ENCODE results near the gene GABRB1.

The GABRB1 gene

DNA sequence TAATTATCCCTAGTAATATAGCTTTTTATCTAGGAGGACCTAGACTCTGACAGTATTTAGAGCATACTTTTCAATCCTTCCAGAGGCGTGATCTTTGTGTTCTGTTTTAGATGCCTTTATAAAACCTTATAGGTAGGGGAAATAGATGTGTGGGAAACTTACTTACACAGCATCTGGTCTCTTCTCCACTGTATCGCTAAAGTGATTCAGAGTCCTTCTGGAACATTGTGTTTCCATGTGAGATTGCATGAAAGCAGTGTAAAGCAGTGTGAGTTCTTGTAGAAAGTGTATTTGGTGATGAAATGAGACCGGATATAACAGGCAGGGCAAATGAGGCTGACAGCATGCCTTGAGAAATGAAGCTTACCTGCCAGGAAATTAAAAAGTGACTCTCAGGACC, 9.5 kb downstream of the GABRB1 start:
- H3K9ac ChIP-seq (ENCODE audit: low read length) = no peak overlapping the region
- no peak overlapping the region for H3K4me3 ChIP-seq (ENCODE audit: low read depth, low read length, poor library complexity, severe bottlenecking)
- TF ChIP-seq EZH2 (IDR thresholded peaks at IDR 0.05; ENCODE audit: borderline replicate concordance, low read length) = no peak
- TF ChIP-seq, protein P1, sequence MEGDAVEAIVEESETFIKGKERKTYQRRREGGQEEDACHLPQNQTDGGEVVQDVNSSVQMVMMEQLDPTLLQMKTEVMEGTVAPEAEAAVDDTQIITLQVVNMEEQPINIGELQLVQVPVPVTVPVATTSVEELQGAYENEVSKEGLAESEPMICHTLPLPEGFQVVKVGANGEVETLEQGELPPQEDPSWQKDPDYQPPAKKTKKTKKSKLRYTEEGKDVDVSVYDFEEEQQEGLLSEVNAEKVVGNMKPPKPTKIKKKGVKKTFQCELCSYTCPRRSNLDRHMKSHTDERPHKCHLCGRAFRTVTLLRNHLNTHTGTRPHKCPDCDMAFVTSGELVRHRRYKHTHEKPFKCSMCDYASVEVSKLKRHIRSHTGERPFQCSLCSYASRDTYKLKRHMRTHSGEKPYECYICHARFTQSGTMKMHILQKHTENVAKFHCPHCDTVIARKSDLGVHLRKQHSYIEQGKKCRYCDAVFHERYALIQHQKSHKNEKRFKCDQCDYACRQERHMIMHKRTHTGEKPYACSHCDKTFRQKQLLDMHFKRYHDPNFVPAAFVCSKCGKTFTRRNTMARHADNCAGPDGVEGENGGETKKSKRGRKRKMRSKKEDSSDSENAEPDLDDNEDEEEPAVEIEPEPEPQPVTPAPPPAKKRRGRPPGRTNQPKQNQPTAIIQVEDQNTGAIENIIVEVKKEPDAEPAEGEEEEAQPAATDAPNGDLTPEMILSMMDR (IDR thresholded peaks at IDR 0.05; ENCODE audit: low read length) = no peak
- no peaks in the 10 kb centered on the region for H3K79me2 ChIP-seq (ENCODE audit: insufficient read depth, low read length)
- no peaks in the 10 kb centered on the region for H3K9me2 ChIP-seq (ENCODE audit: low read depth, low read length)
- H3K9me3 ChIP-seq (ENCODE audit: low read length) = no peaks in the 10 kb centered on the region
- no peak overlapping the region for H3K27ac ChIP-seq (ENCODE audit: low read depth, low read length, poor library complexity, severe bottlenecking)
- no peaks in the 10 kb centered on the region for H3K36me3 ChIP-seq (ENCODE audit: insufficient read depth, low read length)
- no peaks in the 10 kb centered on the region for H3K4me1 ChIP-seq (ENCODE audit: insufficient read depth, low read length, severe bottlenecking)
- no peak overlapping the region for H3K4me2 ChIP-seq (ENCODE audit: low read length)
- H4K20me1 ChIP-seq (ENCODE audit: insufficient read depth, low read length) = no peaks in the 10 kb centered on the region
- H3K27me3 ChIP-seq (ENCODE audit: insufficient read depth, low read length) = no peaks in the 10 kb centered on the region
- no peak overlapping the region for H2AFZ ChIP-seq (ENCODE audit: low read length)
- H3F3A ChIP-seq (ENCODE audit: insufficient read depth, low read length) = no peaks in the 10 kb centered on the region

DNA sequence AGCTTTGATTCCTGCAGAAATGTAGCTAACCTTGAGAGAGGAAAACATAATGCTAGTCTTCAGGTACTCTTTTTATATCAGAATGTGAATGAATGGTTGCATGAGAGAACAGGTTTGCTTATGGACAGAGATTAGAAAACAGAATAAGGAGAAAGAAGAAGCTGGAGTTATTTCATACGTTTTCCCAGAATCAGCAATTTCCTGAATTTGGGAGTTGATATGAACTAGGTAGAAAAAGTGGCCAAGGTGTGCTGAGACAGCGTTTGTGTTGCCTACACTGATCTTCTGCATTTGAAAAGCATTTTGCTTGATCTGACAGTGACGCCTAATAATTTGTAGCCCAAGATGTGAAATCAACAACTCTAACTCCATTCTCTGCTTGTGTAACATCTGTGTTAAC, 12.5 kb downstream of the GABRB1 start:
- Histone ChIP-seq H4K20me1 (ENCODE audit: insufficient read depth, low read length) (no peaks in the 10 kb centered on the region), H3K4me1 (ENCODE audit: insufficient read depth, low read length, severe bottlenecking) (no peaks in the 10 kb centered on the region)

GRCh38 chr4:47045261-47045660, 13.9 kb downstream of the GABRB1 start:
- Histone ChIP-seq H4K20me1 (ENCODE audit: insufficient read depth, low read length) (no peaks in the 10 kb centered on the region), H3K36me3 (ENCODE audit: insufficient read depth, low read length) (no peaks in the 10 kb centered on the region), H3K9me3 (ENCODE audit: low read length) (no peaks in the 10 kb centered on the region), H3K27me3 (ENCODE audit: insufficient read depth, low read length) (no peaks in the 10 kb centered on the region), H3K9ac (ENCODE audit: low read length) (no peak overlapping the region), H3K9me2 (ENCODE audit: low read depth, low read length) (no peaks in the 10 kb centered on the region), H3K4me1 (ENCODE audit: insufficient read depth, low read length, severe bottlenecking) (no peaks in the 10 kb centered on the region), H3K4me2 (ENCODE audit: low read length) (no peak overlapping the region), H2AFZ (ENCODE audit: low read length) (no peak overlapping the region), H3K27ac (ENCODE audit: low read depth, low read length, poor library complexity, severe bottlenecking) (no peak overlapping the region), H3K4me3 (ENCODE audit: low read depth, low read length, poor library complexity, severe bottlenecking) (no peak overlapping the region), H3K79me2 (ENCODE audit: insufficient read depth, low read length) (no peaks in the 10 kb centered on the region), H3F3A (ENCODE audit: insufficient read depth, low read length) (no peaks in the 10 kb centered on the region)
- no peak for TF ChIP-seq EZH2 (IDR thresholded peaks at IDR 0.05; ENCODE audit: borderline replicate concordance, low read length)
- TF ChIP-seq, protein P1 (IDR thresholded peaks at IDR 0.05; ENCODE audit: low read length) = no peak

More for the DNA sequence above, 12.5 kb downstream of the GABRB1 start:
- TF ChIP-seq, protein P1 (IDR thresholded peaks at IDR 0.05; ENCODE audit: low read length) = no peak
- no peak for TF ChIP-seq EZH2 (IDR thresholded peaks at IDR 0.05; ENCODE audit: borderline replicate concordance, low read length)
- H3K9ac ChIP-seq (ENCODE audit: low read length) = no peak overlapping the region
- H2AFZ ChIP-seq (ENCODE audit: low read length) = no peak overlapping the region
- H3K9me2 ChIP-seq (ENCODE audit: low read depth, low read length) = no peaks in the 10 kb centered on the region
- H3K27me3 ChIP-seq (ENCODE audit: insufficient read depth, low read length) = no peaks in the 10 kb centered on the region
- no peak overlapping the region for H3K4me2 ChIP-seq (ENCODE audit: low read length)
- H3F3A ChIP-seq (ENCODE audit: insufficient read depth, low read length) = no peaks in the 10 kb centered on the region
- no peaks in the 10 kb centered on the region for H3K36me3 ChIP-seq (ENCODE audit: insufficient read depth, low read length)
- H3K9me3 ChIP-seq (ENCODE audit: low read length) = no peaks in the 10 kb centered on the region
- H3K79me2 ChIP-seq (ENCODE audit: insufficient read depth, low read length) = no peaks in the 10 kb centered on the region
- H3K27ac ChIP-seq (ENCODE audit: low read depth, low read length, poor library complexity, severe bottlenecking) = no peak overlapping the region
- H3K4me3 ChIP-seq (ENCODE audit: low read depth, low read length, poor library complexity, severe bottlenecking) = no peak overlapping the region
